Neuronal stem cell (in vitro differentiated cells): ENCODE results near the gene CTU2.

Experiments used
- DNase-seq: peaks from one replicate; pipeline ENCODE4 v3.0.0-alpha.2; 2013; ENCODE audit warnings: low spot score
- H2AFZ ChIP-seq: one replicate; pipeline ENCODE4 v1.6.1; 2013; ENCODE audit warnings: mild to moderate bottlenecking, low read length, inconsistent platforms
- H2AK5ac ChIP-seq: 2 replicates; pipeline ENCODE4 v1.6.1; 2013; ENCODE audit warnings: low read depth, mild to moderate bottlenecking, inconsistent platforms, low read length, moderate library complexity, mixed read lengths
- H2BK120ac ChIP-seq: 2 replicates; pipeline ENCODE4 v1.6.1; 2013; ENCODE audit warnings: low read depth, mild to moderate bottlenecking, inconsistent platforms, low read length, moderate library complexity, mixed read lengths
- H2BK12ac ChIP-seq: one replicate; pipeline ENCODE4 v1.6.1; 2013; ENCODE audit warnings: low read length, inconsistent platforms
- H2BK15ac ChIP-seq: 2 replicates; pipeline ENCODE4 v1.6.1; 2013; ENCODE audit warnings: mild to moderate bottlenecking, low read length, inconsistent platforms, mixed read lengths
- H2BK5ac ChIP-seq: one replicate; pipeline ENCODE4 v1.6.1; 2013; ENCODE audit warnings: inconsistent platforms, mild to moderate bottlenecking, low read length, moderate library complexity
- H3K14ac ChIP-seq: one replicate; pipeline ENCODE4 v1.6.1; 2013; ENCODE audit warnings: low read length, inconsistent platforms
- H3K18ac ChIP-seq: 2 replicates; pipeline ENCODE4 v1.6.1; 2013; ENCODE audit warnings: low read length, inconsistent platforms
- H3K23ac ChIP-seq: 2 replicates; pipeline ENCODE4 v1.6.1; 2013; ENCODE audit warnings: low read depth, mild to moderate bottlenecking, mixed read lengths, low read length, inconsistent platforms; ENCODE audit not compliant: poor library complexity
- H3K27ac ChIP-seq: replicated peaks from 3 replicates; pipeline ENCODE4 v1.5.1; 2013; ENCODE audit warnings: low read length, inconsistent platforms
- H3K27me3 ChIP-seq, 3 experiments: 2 replicates each; pipeline ENCODE4 v1.6.1; 2013; ENCODE audit warnings: low read length in 3 of 3, mild to moderate bottlenecking in 2 of 3, inconsistent platforms in 1 of 3, low read depth in 1 of 3, mixed read lengths in 1 of 3, moderate library complexity in 1 of 3; ENCODE audit not compliant: control insufficient read depth in 3 of 3, insufficient read depth in 3 of 3
- H3K36me3 ChIP-seq, 2 donors: replicated peaks in 1 of 2; 2 replicates each; pipeline ENCODE4 v1.6.1; 2013; ENCODE audit warnings: low read length in 2 of 2; ENCODE audit not compliant: control insufficient read depth in 2 of 2, insufficient read depth in 2 of 2
- H3K4ac ChIP-seq: 2 replicates; pipeline ENCODE4 v1.6.1; 2013; ENCODE audit warnings: inconsistent platforms, mild to moderate bottlenecking, low read length, moderate library complexity
- H3K4me1 ChIP-seq, 2 donors: 1 replicate in 1 of 2; 2 replicates in 1 of 2; pipeline ENCODE4 v1.6.1; 2013; ENCODE audit warnings: low read length in 2 of 2, low read depth in 1 of 2; ENCODE audit not compliant: control insufficient read depth in 2 of 2, insufficient read depth in 1 of 2
- H3K4me2 ChIP-seq: one replicate; pipeline ENCODE4 v1.6.1; 2013; ENCODE audit warnings: mild to moderate bottlenecking, low read length, inconsistent platforms; ENCODE audit not compliant: insufficient read depth, poor library complexity, severe bottlenecking
- H3K4me3 ChIP-seq, 2 donors: 2 replicates each; pipeline ENCODE4 v1.5.1; 2013; ENCODE audit warnings: low read length in 2 of 2, mild to moderate bottlenecking in 2 of 2, inconsistent platforms in 1 of 2, moderate library complexity in 1 of 2
- H3K79me1 ChIP-seq: one replicate; pipeline ENCODE4 v1.6.1; 2013; ENCODE audit warnings: low read depth, mild to moderate bottlenecking, inconsistent platforms, low read length, moderate library complexity
- H3K9ac ChIP-seq: one replicate; pipeline ENCODE4 v1.6.1; 2013; ENCODE audit warnings: mild to moderate bottlenecking, low read depth, low read length, inconsistent platforms; ENCODE audit not compliant: poor library complexity
- H3K9me3 ChIP-seq, 2 donors: replicated peaks in 1 of 2; 2 replicates each; pipeline versions ENCODE3 to v1.6.1; 2013; ENCODE audit warnings: low read length in 2 of 2, mild to moderate bottlenecking in 2 of 2, inconsistent platforms in 1 of 2, low read depth in 1 of 2, mixed read lengths in 1 of 2, moderate library complexity in 1 of 2; ENCODE audit not compliant: control insufficient read depth in 2 of 2, insufficient read depth in 1 of 2
- H4K8ac ChIP-seq: one replicate; pipeline ENCODE4 v1.6.1; 2013; ENCODE audit warnings: low read depth, mild to moderate bottlenecking, inconsistent platforms, low read length, moderate library complexity
- H4K91ac ChIP-seq: one replicate; pipeline ENCODE4 v1.6.1; 2013; ENCODE audit warnings: low read length, low read depth, mild to moderate bottlenecking, inconsistent platforms; ENCODE audit not compliant: poor library complexity
- WGBS, 2 donors: extraction: QIAGEN DNeasy Blood & Tissue Kit; methylation state at CpG; one replicate each; pipeline ENCODE4 v1.1.7; 2013; ENCODE audit warnings: missing lambda C conversion rate in 2 of 2, mixed read lengths in 1 of 2; ENCODE audit not compliant: insufficient read length in 2 of 2, insufficient replicate concordance in 1 of 2; ENCODE audit errors: extremely low coverage in 2 of 2; 5-methylcytosine and 5-hydroxymethylcytosine counted together

CTU2 gene

DNA sequence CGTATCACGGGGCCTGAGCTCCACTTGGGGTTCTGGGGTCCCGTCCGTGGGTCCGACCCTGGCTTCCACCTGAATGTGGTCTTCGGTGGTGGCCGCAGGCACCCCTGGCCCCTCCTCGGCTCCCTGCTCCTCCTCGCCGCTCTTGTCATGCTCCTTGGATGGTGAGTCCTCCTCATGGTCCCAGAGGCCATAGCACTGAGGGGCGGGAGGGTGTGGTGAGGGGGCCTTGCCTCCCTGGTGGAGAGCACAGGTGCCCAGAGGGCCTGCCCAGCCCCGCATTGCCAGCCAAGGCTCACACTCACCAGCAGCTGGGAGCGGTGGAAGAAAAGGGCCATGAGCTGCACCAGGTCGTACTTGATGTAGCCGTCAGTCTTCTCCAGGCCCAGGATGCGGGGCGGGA is 14.9 kb downstream of the CTU2 start:
- H2BK120ac ChIP-seq: no peak overlapping the region
- no peak overlapping the region for H3K23ac ChIP-seq
- H3K27ac ChIP-seq: no peak overlapping the region
- H3K4me1 ChIP-seq: no peaks in the 10 kb centered on the region
- H3K36me3 ChIP-seq: peaks cover 16 to 32% of the 10 kb centered on the region in 2 donors
- H3K9me3 ChIP-seq: no peaks in the 10 kb centered on the region
- no peak for DNase-seq
- no peak overlapping the region for H4K91ac ChIP-seq
- no peak overlapping the region for H2AFZ ChIP-seq
- H3K4ac ChIP-seq: peak overlapping the region; percentile 23
- H2AK5ac ChIP-seq: no peak overlapping the region
- H3K18ac ChIP-seq: no peak overlapping the region
- WGBS, 2 donors: no CpG with 5 or more reads among the region's 17 CpGs
- no peaks in the 10 kb centered on the region for H3K27me3 ChIP-seq
- no peak overlapping the region for H3K4me2 ChIP-seq
- no peak overlapping the region for H2BK15ac ChIP-seq
- H3K14ac ChIP-seq: no peak overlapping the region
- no peak overlapping the region for H3K4me3 ChIP-seq
- H4K8ac ChIP-seq: no peak overlapping the region
- no peak overlapping the region for H2BK5ac ChIP-seq
- H3K79me1 ChIP-seq: peaks cover 12% of the 10 kb centered on the region
- no peak overlapping the region for H3K9ac ChIP-seq
- peak overlapping the region; percentile 73 for H2BK12ac ChIP-seq

DNA sequence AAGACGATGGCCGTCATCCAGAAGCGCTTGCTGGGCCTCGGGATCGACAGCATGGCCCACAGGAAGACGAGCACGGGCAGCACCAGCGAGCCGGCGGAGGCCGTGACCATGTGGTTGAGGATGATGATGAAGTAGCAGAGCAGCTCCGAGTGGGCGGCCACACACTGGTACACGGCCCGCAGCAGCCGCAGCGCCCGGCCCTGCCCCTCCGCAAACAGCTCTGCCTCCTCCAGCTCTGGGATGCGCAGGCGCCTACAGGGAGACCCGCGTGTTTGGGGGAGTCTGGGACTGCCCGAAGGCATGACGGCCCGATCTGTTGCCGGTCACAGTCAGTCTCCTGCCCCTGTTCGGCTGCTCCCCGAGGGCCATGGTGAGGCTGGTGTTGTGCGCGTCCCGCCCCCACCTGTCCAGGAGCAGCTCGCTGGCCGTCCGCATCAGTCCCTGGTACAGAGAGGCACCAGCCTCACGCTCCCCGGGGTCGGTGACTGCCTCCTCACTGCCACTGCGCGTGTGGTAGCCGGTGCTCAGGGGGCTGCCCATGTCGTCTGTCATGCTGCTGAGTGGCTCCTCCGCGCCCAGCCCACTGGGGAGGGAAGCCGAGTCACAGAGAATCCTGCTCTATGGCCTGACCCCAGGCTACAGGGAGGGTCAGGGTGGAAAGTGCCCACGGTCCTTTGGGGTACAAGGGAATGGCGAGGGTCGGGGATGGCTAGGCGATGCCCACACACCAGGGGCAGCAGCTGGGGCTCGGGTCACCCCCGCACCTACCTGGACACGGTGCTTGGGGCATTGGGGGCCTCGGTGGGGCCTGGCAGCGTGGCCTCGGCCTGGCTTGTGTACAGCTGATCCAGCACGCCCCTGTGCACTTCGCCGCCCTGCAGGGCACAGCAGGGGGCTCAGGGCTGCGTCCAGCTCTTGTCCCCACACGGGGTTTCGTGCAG is 15.8 kb downstream of the CTU2 start:
- H3K14ac ChIP-seq: no peak overlapping the region
- no peak for DNase-seq
- H3K9me3 ChIP-seq: no peaks in the 10 kb centered on the region
- H3K18ac ChIP-seq: no peak overlapping the region
- H4K91ac ChIP-seq: no peak overlapping the region
- H3K4me2 ChIP-seq: no peak overlapping the region
- no peak overlapping the region for H2BK15ac ChIP-seq
- H3K23ac ChIP-seq: peak overlapping the region; percentile 73
- H2AFZ ChIP-seq: no peak overlapping the region
- no peak overlapping the region for H4K8ac ChIP-seq
- no CpG with 5 or more reads among the region's 61 CpGs for WGBS, 2 donors
- no peak overlapping the region for H3K9ac ChIP-seq
- no peak overlapping the region for H3K4me3 ChIP-seq
- no peak overlapping the region for H2BK120ac ChIP-seq
- H3K4ac ChIP-seq: no peak overlapping the region
- H2AK5ac ChIP-seq: peak overlapping the region; percentile 46
- no peaks in the 10 kb centered on the region for H3K27me3 ChIP-seq
- no peak overlapping the region for H3K27ac ChIP-seq
- H3K79me1 ChIP-seq: peaks cover 12% of the 10 kb centered on the region
- H3K36me3 ChIP-seq: peaks cover 9 to 24% of the 10 kb centered on the region in 2 donors
- peak overlapping the region; percentile 41 for H2BK12ac ChIP-seq
- no peaks in the 10 kb centered on the region for H3K4me1 ChIP-seq
- no peak overlapping the region for H2BK5ac ChIP-seq

DNA sequence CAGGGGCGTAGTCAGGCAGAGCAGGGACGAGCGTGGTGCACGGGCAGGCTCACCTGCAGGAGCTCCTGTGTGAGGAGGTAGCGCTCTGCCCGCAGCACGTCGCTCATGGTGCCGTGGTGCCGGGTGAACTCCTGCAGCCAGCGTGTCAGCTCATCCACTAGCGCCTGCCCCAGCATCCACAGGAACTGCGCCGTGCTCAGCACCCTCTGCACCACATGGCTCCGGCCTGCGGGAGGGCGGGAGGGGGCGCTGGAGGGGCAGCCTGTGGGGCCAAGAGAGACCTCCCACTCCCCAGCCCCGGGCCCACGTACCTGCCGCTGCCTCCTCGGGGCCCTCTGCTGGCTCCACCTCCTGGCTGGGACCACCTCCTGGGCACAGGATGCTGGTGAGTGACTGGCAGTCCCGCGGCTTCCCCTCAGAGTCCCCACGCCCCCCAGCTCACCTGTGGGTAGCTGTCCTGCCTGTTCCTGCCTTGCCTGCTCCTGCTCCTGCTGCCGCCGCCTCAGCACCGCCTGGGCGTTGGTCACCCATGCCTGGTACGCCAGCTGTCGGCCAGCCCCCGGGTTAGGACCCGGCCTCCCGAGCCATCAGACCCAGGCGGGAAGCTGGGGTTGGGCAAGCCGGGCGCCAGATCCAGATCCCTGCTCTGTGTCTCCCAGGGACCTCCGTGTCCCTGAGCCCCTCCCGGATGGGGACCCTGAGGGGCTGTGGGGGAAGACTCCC is 16.6 kb downstream of the CTU2 start:
- Histone ChIP-seq H3K4me3 (no peak overlapping the region), H4K8ac (no peak overlapping the region), H3K14ac (no peak overlapping the region), H3K4me1 (no peaks in the 10 kb centered on the region), H2BK12ac (no peak overlapping the region), H2BK120ac (peak overlapping the region; percentile 18), H3K9me3 (no peaks in the 10 kb centered on the region), H4K91ac (no peak overlapping the region), H2BK5ac (no peak overlapping the region), H3K27ac (no peak overlapping the region), H3K23ac (peak overlapping the region; percentile 73), H3K9ac (no peak overlapping the region), H3K18ac (no peak overlapping the region), H2AK5ac (peak overlapping the region; percentile 46), H2AFZ (no peak overlapping the region), H2BK15ac (no peak overlapping the region), H3K27me3 (no peaks in the 10 kb centered on the region), H3K79me1 (peaks cover 12% of the 10 kb centered on the region), H3K36me3 (peaks cover 8 to 16% of the 10 kb centered on the region in 2 donors), H3K4me2 (no peak overlapping the region), H3K4ac (no peak overlapping the region)
- no CpG with 5 or more reads among the region's 39 CpGs for WGBS, 2 donors
- no peak for DNase-seq

DNA sequence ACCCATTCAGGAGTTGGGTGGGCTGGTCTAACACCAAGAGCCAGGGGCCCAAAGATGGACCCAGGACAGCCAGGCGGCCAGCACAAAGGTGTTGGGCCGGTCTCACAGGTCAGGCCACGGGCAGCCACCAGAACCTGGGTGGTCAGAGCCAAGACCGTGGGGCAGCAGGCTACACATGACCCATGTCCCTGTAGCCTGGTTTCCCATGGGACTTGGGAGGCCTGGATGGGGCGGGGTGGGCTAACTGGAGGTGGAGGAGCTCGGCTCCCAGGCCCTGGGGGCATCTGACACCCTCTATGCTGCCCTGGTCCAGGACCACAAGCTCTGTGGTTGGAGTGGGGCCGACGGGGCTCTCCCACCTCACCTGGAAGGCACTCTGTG is 17.2 kb downstream of the CTU2 start:
- DNase-seq: no peak
- no peak overlapping the region for H2AFZ ChIP-seq
- H3K4ac ChIP-seq: no peak overlapping the region
- no peaks in the 10 kb centered on the region for H3K9me3 ChIP-seq
- no peaks in the 10 kb centered on the region for H3K4me1 ChIP-seq
- no peak overlapping the region for H2BK15ac ChIP-seq
- peaks cover 4 to 11% of the 10 kb centered on the region in 2 donors for H3K36me3 ChIP-seq
- H4K8ac ChIP-seq: no peak overlapping the region
- H2BK120ac ChIP-seq: peak overlapping the region; percentile 18
- no peak overlapping the region for H2BK12ac ChIP-seq
- H3K27ac ChIP-seq: no peak overlapping the region
- peaks cover 12% of the 10 kb centered on the region for H3K79me1 ChIP-seq
- H3K27me3 ChIP-seq: no peaks in the 10 kb centered on the region
- peak overlapping the region; percentile 93 for H2BK5ac ChIP-seq
- no CpG with 5 or more reads among the region's 8 CpGs for WGBS, 2 donors
- peak overlapping the region; percentile 11 for H3K18ac ChIP-seq
- no peak overlapping the region for H2AK5ac ChIP-seq
- no peak overlapping the region for H3K4me3 ChIP-seq
- no peak overlapping the region for H3K9ac ChIP-seq
- H3K14ac ChIP-seq: peak overlapping the region; percentile 6
- H3K23ac ChIP-seq: peak overlapping the region; percentile 91
- no peak overlapping the region for H4K91ac ChIP-seq
- no peak overlapping the region for H3K4me2 ChIP-seq
